Measurements from ENCODE around the gene LNPEP.
A peak's percentile ranks its signal among the peaks of the same experiment; 100 is the strongest.

Gene LNPEP

GRCh38 chr5:97063251-97063650 is 127.4 kb downstream of the LNPEP start:
- Histone ChIP-seq H3K4ac (ENCODE audit: low read depth, low read length) (no peak overlapping the region), H3K79me1 (ENCODE audit: low read length) (no peaks in the 10 kb centered on the region), H4K8ac (ENCODE audit: low read depth, low read length) (no peak overlapping the region), H2BK12ac (ENCODE audit: low read length) (peak overlapping the region; percentile 74), H3K14ac (ENCODE audit: low read length) (no peak overlapping the region), H3K23ac (ENCODE audit: low read length) (no peak overlapping the region), H3K27me3 (ENCODE audit: insufficient read depth, low read length) (no peaks in the 10 kb centered on the region), H3K79me2 (ENCODE audit: control insufficient read depth, insufficient read depth, low read length, poor library complexity) (peaks cover 2% of the 10 kb centered on the region), H3K4me2 (ENCODE audit: low read length) (no peak overlapping the region), H3K9me3 (ENCODE audit: insufficient read depth, low read depth, low read length) (no peaks in the 10 kb centered on the region), H2BK5ac (ENCODE audit: low read depth, low read length, poor library complexity) (no peak overlapping the region), H3K4me1 (ENCODE audit: control insufficient read depth in 1 of 2, insufficient read depth in 2 of 2, low read length in 2 of 2) (peaks cover 3 to 5% of the 10 kb centered on the region in 2 experiments), H3K36me3 (ENCODE audit: control insufficient read depth in 1 of 2, insufficient read depth in 2 of 2, low read length in 2 of 2) (no peaks in the 10 kb centered on the region), H3K18ac (ENCODE audit: low read length) (no peak overlapping the region), H4K91ac (ENCODE audit: low read depth, low read length) (no peak overlapping the region), H3K27ac (ENCODE audit: low read depth, low read length) (no peak overlapping the region), H3K9ac (ENCODE audit: low read length) (no peak overlapping the region), H2AFZ (ENCODE audit: insufficient read depth, low read length, poor library complexity) (no peak overlapping the region), H2AK5ac (ENCODE audit: low read length) (no peak overlapping the region), H3K4me3 (ENCODE audit: low read depth, low read length) (no peak overlapping the region), H2BK120ac (ENCODE audit: insufficient read depth, low read length, poor library complexity) (peak overlapping the region; percentile 12), H4K12ac (ENCODE audit: low read depth, low read length) (no peak overlapping the region)
- no CpG with 5 or more reads among the region's 1 CpG for WGBS (ENCODE audit: extremely low coverage, insufficient coverage, insufficient read length)
- DNase-seq: peak in 1 of 2 donors; percentile 36

- Histone ChIP-seq H2AFZ (ENCODE audit: insufficient read depth, low read length, poor library complexity) (no peak overlapping the region), H4K91ac (ENCODE audit: low read depth, low read length) (no peak overlapping the region), H3K79me1 (ENCODE audit: low read length) (no peaks in the 10 kb centered on the region), H3K18ac (ENCODE audit: low read length) (no peak overlapping the region), H3K23ac (ENCODE audit: low read length) (no peak overlapping the region), H3K4me1 (ENCODE audit: control insufficient read depth in 1 of 2, insufficient read depth in 2 of 2, low read length in 2 of 2) (peaks cover 3 to 5% of the 10 kb centered on the region in 2 experiments), H2AK5ac (ENCODE audit: low read length) (no peak overlapping the region), H3K4ac (ENCODE audit: low read depth, low read length) (no peak overlapping the region), H3K27ac (ENCODE audit: low read depth, low read length) (no peak overlapping the region), H4K8ac (ENCODE audit: low read depth, low read length) (no peak overlapping the region), H2BK5ac (ENCODE audit: low read depth, low read length, poor library complexity) (no peak overlapping the region), H4K12ac (ENCODE audit: low read depth, low read length) (no peak overlapping the region), H3K9me3 (ENCODE audit: insufficient read depth, low read depth, low read length) (no peaks in the 10 kb centered on the region), H3K14ac (ENCODE audit: low read length) (no peak overlapping the region), H2BK120ac (ENCODE audit: insufficient read depth, low read length, poor library complexity) (no peak overlapping the region), H3K4me3 (ENCODE audit: low read depth, low read length) (no peak overlapping the region), H3K36me3 (ENCODE audit: control insufficient read depth in 1 of 2, insufficient read depth in 2 of 2, low read length in 2 of 2) (no peaks in the 10 kb centered on the region), H3K27me3 (ENCODE audit: insufficient read depth, low read length) (no peaks in the 10 kb centered on the region), H3K9ac (ENCODE audit: low read length) (no peak overlapping the region), H2BK12ac (ENCODE audit: low read length) (no peak overlapping the region), H3K79me2 (ENCODE audit: control insufficient read depth, insufficient read depth, low read length, poor library complexity) (peaks cover 2% of the 10 kb centered on the region), H3K4me2 (ENCODE audit: low read length) (no peak overlapping the region)
- DNase-seq: no peak
- WGBS (ENCODE audit: extremely low coverage, insufficient coverage, insufficient read length): no CpG with 5 or more reads among the region's 2 CpGs
Measured at GRCh38 chr5:97065475-97065874, 129.6 kb downstream of the LNPEP start.

- no peak overlapping the region for H4K91ac ChIP-seq (ENCODE audit: low read depth, low read length)
- no peak overlapping the region for H3K18ac ChIP-seq (ENCODE audit: low read length)
- H3K79me1 ChIP-seq (ENCODE audit: low read length): no peaks in the 10 kb centered on the region
- no peaks in the 10 kb centered on the region for H3K4me1 ChIP-seq (ENCODE audit: control insufficient read depth in 1 of 2, insufficient read depth in 2 of 2, low read length in 2 of 2)
- WGBS (ENCODE audit: extremely low coverage, insufficient coverage, insufficient read length): no CpG with 5 or more reads among the region's 4 CpGs
- no peak overlapping the region for H3K4me3 ChIP-seq (ENCODE audit: low read depth, low read length)
- H4K12ac ChIP-seq (ENCODE audit: low read depth, low read length): no peak overlapping the region
- H3K4ac ChIP-seq (ENCODE audit: low read depth, low read length): no peak overlapping the region
- no peak overlapping the region for H2AFZ ChIP-seq (ENCODE audit: insufficient read depth, low read length, poor library complexity)
- no peak overlapping the region for H2AK5ac ChIP-seq (ENCODE audit: low read length)
- H3K27me3 ChIP-seq (ENCODE audit: insufficient read depth, low read length): no peaks in the 10 kb centered on the region
- H3K4me2 ChIP-seq (ENCODE audit: low read length): no peak overlapping the region
- DNase-seq: no peak
- H4K8ac ChIP-seq (ENCODE audit: low read depth, low read length): no peak overlapping the region
- H2BK12ac ChIP-seq (ENCODE audit: low read length): no peak overlapping the region
- H2BK5ac ChIP-seq (ENCODE audit: low read depth, low read length, poor library complexity): no peak overlapping the region
- H3K36me3 ChIP-seq (ENCODE audit: control insufficient read depth in 1 of 2, insufficient read depth in 2 of 2, low read length in 2 of 2): no peaks in the 10 kb centered on the region
- no peak overlapping the region for H3K9ac ChIP-seq (ENCODE audit: low read length)
- H2BK120ac ChIP-seq (ENCODE audit: insufficient read depth, low read length, poor library complexity): no peak overlapping the region
- H3K9me3 ChIP-seq (ENCODE audit: insufficient read depth, low read depth, low read length): no peaks in the 10 kb centered on the region
- H3K79me2 ChIP-seq (ENCODE audit: control insufficient read depth, insufficient read depth, low read length, poor library complexity): no peaks in the 10 kb centered on the region
- no peak overlapping the region for H3K14ac ChIP-seq (ENCODE audit: low read length)
- no peak overlapping the region for H3K27ac ChIP-seq (ENCODE audit: low read depth, low read length)
- H3K23ac ChIP-seq (ENCODE audit: low read length): no peak overlapping the region
Measured at GRCh38 chr5:97067296-97067850, 131.5 kb downstream of the LNPEP start.

GRCh38 chr5:97070234-97070633 is 134.4 kb downstream of the LNPEP start:
- Histone ChIP-seq H4K12ac (ENCODE audit: low read depth, low read length) (no peak overlapping the region), H2BK12ac (ENCODE audit: low read length) (no peak overlapping the region), H3K27ac (ENCODE audit: low read depth, low read length) (no peak overlapping the region), H3K79me2 (ENCODE audit: control insufficient read depth, insufficient read depth, low read length, poor library complexity) (no peaks in the 10 kb centered on the region), H3K4me1 (ENCODE audit: control insufficient read depth in 1 of 2, insufficient read depth in 2 of 2, low read length in 2 of 2) (no peaks in the 10 kb centered on the region), H4K8ac (ENCODE audit: low read depth, low read length) (no peak overlapping the region), H2BK5ac (ENCODE audit: low read depth, low read length, poor library complexity) (no peak overlapping the region), H3K9ac (ENCODE audit: low read length) (no peak overlapping the region), H3K79me1 (ENCODE audit: low read length) (no peaks in the 10 kb centered on the region), H3K23ac (ENCODE audit: low read length) (no peak overlapping the region), H3K4ac (ENCODE audit: low read depth, low read length) (no peak overlapping the region), H3K4me2 (ENCODE audit: low read length) (no peak overlapping the region), H3K27me3 (ENCODE audit: insufficient read depth, low read length) (no peaks in the 10 kb centered on the region), H2AK5ac (ENCODE audit: low read length) (no peak overlapping the region), H3K36me3 (ENCODE audit: control insufficient read depth in 1 of 2, insufficient read depth in 2 of 2, low read length in 2 of 2) (no peaks in the 10 kb centered on the region), H3K14ac (ENCODE audit: low read length) (no peak overlapping the region), H4K91ac (ENCODE audit: low read depth, low read length) (no peak overlapping the region), H2AFZ (ENCODE audit: insufficient read depth, low read length, poor library complexity) (no peak overlapping the region), H2BK120ac (ENCODE audit: insufficient read depth, low read length, poor library complexity) (no peak overlapping the region), H3K4me3 (ENCODE audit: low read depth, low read length) (no peak overlapping the region), H3K9me3 (ENCODE audit: insufficient read depth, low read depth, low read length) (no peaks in the 10 kb centered on the region), H3K18ac (ENCODE audit: low read length) (no peak overlapping the region)
- DNase-seq: no peak
